ENCODE results near the gene CDC23.

CDC23 gene

GRCh38 chr5:138192826-138193225, 20.3 kb downstream of the CDC23 start:
- TF ChIP-seq CTCF (IDR thresholded peaks at IDR 0.05; ENCODE audit: low read depth, low read length, missing control alignments): no peak
- no peak for DNase-seq (ENCODE audit: low read depth)
- no peak overlapping the region for H3K4me3 ChIP-seq (ENCODE audit: low read depth, low read length)
- in situ Hi-C loops (cut with HindIII; ENCODE audit: low sequenced_read_pairs): no loop called here

GRCh38 chr5:138188626-138189025, 24.5 kb downstream of the CDC23 start:
- TF ChIP-seq CTCF (IDR thresholded peaks at IDR 0.05; ENCODE audit: low read depth, low read length, missing control alignments): no peak
- no peak overlapping the region for H3K4me3 ChIP-seq (ENCODE audit: low read depth, low read length)
- no peak for DNase-seq (ENCODE audit: low read depth)
- in situ Hi-C loops (cut with HindIII; ENCODE audit: low sequenced_read_pairs): no loop called here

GRCh38 chr5:138186002-138186447, 27.1 kb downstream of the CDC23 start:
- no peak overlapping the region for H3K4me3 ChIP-seq (ENCODE audit: low read depth, low read length)
- in situ Hi-C loops (cut with HindIII; ENCODE audit: low sequenced_read_pairs): no loop called here
- no peak for TF ChIP-seq CTCF (IDR thresholded peaks at IDR 0.05; ENCODE audit: low read depth, low read length, missing control alignments)
- no peak for DNase-seq (ENCODE audit: low read depth)

- no peak for DNase-seq (ENCODE audit: low read depth)
- in situ Hi-C loops (cut with HindIII; ENCODE audit: low sequenced_read_pairs): no loop called here
- no peak overlapping the region for H3K4me3 ChIP-seq (ENCODE audit: low read depth, low read length)
- no peak for TF ChIP-seq CTCF (IDR thresholded peaks at IDR 0.05; ENCODE audit: low read depth, low read length, missing control alignments)
Measured at GRCh38 chr5:138182808-138183207, 30.3 kb downstream of the CDC23 start.

GRCh38 chr5:138180841-138181240, 32.3 kb downstream of the CDC23 start:
- no peak for TF ChIP-seq CTCF (IDR thresholded peaks at IDR 0.05; ENCODE audit: low read depth, low read length, missing control alignments)
- DNase-seq (ENCODE audit: low read depth): no peak
- in situ Hi-C loops (cut with HindIII; ENCODE audit: low sequenced_read_pairs): no loop called here
- no peak overlapping the region for H3K4me3 ChIP-seq (ENCODE audit: low read depth, low read length)

- peak; percentile 42 for TF ChIP-seq CTCF (IDR thresholded peaks at IDR 0.05; ENCODE audit: low read depth, low read length, missing control alignments)
- peak overlapping the region; percentile 85 for H3K4me3 ChIP-seq (ENCODE audit: low read depth, low read length)
- in situ Hi-C loops (cut with HindIII; ENCODE audit: low sequenced_read_pairs): no loop called here
- peak; percentile 20 for DNase-seq (ENCODE audit: low read depth)
Measured at GRCh38 chr5:138180183-138180782, 32.8 kb downstream of the CDC23 start.

Data from astrocyte of the cerebellum (primary cell).